Frontal cortex (tissue), 4 donors: ENCODE measurements around the gene SMNDC1. TPM values are rescaled to one million over a fixed set of nuclear protein-coding genes. Genes with fewer than 3 reads are reported as not detected.

Experiments used
- DNase-seq, 2 donors: peaks; one replicate each; pipeline ENCODE4 v3.0.0; 2012; ENCODE audit warnings: low spot score in 2 of 2
- FAIRE-seq: peaks from 2 replicates; lab custom pipeline; 2012; peaks lifted over from hg19 to GRCh38; lab: Jason Lieb, UNC
- total RNA-seq: library from RNA; depleted of rRNA; stranded (reverse); fragments of >200 nt; gene quantifications from one replicate; pipeline ENCODE4 v1.2.3, GENCODE V29; 2014
- donor health status: control.
- donor health status: control.
- donor health status: control.

The SMNDC1 gene
- total RNA-seq, 1 donor from 2014 or later = 10.6 TPM

DNA sequence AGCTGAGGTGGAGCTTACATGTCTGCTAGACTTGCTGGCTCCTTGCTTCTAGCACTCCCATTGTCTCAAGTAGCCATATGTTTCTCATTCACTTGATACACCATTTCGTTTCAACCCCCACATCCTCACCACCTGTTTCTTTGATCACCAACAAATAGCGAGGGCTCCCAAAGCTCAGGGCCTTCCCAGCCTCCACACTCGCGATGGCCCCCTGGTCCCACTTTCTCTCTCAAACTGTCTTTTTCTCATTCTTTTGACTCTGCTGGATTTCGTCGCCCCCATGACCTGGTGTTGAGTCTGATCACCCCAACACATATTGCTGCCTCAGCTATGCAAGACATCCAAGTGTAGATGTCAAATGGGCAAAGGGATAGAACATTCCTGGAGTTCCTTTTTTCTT, 26.0 kb upstream of the SMNDC1 start:
- DNase-seq (no peak), FAIRE-seq (no peak)

DNA sequence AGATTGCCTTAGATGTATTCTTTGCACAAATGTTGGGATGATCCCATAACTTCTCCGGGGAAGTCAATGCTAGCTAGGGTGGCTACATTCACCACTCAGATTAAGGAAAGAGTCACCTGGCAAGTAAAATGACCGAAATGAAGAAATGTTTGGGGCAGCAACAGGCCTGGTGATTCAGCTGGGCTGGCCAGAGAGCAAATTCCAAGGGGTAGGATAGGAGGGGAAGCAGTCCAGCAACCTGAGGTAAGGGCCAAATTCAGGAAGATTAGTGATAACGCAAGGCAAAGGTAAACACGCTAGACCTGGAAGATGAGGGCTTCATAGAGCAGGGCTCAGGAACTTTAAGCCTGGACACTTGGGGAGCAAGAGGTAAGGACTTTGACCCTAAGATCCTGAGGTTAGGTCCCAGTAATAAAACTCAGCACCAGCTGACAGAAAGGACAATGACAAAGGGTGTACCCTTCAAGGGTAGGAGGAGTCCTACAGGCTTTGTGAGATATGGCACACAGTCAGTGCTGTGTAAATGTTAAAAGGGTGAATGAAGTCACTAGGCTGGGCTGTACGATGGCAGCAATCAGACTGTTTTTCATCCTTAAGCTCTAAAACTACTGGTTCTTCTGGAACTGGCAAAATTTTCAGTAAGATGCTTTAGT, 22.7 kb upstream of the SMNDC1 start:
- DNase-seq = no peak
- FAIRE-seq = no peak

DNA sequence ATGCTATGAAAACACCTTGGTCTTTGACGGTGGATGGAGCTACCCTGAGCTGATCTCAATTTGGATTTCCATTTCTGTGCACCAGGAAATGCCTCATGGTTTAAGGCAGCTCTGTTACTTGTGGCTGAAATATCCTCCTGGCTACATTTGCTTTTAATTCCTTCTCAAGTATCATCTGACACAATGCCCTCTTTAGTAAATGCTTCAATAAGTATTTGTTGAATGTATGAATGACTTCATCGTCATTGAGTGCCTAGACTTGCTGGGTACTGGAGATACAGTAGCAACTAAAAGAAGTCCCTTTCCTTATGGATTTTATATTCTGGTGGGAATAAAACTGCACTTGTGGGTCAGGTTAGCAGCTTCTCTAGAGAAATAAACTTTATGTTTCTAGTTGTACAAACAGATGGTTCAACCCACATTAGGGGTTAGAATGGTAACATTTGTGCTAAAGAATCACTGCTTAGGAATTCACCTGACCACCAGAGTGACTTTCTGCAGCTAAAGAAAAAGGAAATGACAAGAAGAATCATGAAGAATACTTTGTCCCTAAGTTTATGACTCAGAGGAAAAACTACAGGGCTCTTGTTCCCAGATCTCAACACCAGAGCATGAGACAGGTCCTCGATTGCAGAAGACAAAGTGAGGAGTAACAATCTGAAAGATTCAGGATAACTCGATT, 21.8 kb upstream of the SMNDC1 start:
- no peak for FAIRE-seq
- no peak for DNase-seq

DNA sequence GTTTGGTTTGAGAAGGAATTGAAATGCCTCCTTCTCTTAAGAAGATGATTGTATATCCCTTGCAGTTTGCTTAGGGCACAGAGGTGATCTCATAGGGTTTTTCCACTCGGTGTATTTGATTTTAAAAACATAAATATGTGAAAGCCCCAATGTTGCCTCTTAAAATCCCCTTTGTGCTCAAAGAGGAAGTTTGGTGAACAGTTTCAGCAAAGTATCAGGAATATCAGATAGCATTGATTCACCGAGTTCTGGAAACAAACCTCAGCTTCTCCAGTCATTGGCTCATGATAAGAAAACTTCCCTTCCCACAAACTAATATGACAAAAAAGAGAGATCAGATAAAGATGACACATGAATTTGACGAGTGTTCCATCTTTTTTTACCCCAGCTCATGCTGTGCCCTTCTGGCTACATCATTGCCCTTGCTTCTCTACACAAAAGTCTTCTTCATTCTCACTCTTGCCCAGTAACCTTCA, 20.1 kb upstream of the SMNDC1 start:
- FAIRE-seq (no peak), DNase-seq (no peak)

DNA sequence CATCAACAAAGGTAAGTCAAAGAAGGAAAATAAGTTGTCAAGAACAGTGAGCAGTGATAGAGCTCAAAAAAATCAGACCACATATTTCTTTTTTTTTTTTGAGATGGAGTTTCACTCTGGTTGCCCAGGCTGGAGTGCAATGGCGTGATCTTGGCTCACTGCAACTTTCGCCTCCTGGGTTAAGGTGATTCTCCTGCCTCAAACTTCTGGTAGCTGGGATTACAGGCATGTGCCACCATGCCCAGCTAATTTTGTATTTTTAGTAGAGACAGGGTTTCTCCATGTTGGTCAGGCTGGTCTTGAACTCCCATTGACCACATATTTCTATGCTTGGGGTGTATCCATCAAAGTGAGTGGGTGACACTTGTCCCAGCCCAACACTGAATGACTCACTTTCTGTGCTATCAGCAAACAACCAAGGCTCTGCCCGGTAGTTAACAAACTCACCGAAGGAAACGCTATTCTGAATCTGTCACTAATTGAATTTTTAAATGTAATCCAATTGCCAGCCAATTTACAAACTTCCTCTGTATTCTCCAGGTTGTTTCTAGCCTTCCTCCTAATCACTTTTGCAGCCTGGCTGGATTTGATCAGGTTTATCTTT, 19.6 kb upstream of the SMNDC1 start:
- DNase-seq = no peak
- FAIRE-seq = no peak

DNA sequence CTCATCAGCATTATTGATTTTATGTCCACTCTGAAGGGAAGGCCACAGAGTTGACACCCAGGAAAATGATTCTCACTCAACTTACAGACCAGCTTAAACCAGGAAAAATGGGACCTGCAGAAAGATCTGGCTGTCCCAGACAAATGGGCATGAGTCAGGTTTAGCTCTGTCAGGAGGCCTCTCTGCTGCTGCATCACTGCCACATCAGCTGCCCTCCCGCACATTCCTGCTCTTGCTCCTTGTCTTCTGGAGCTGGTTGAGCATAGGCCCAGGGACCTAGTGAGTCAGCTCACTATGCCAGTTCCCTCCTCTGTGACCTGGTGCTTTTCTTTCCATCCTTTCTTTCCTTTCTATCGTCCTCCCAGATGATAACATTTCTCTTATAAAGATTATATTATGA, 18.8 kb upstream of the SMNDC1 start:
- FAIRE-seq (no peak), DNase-seq (no peak)

DNA sequence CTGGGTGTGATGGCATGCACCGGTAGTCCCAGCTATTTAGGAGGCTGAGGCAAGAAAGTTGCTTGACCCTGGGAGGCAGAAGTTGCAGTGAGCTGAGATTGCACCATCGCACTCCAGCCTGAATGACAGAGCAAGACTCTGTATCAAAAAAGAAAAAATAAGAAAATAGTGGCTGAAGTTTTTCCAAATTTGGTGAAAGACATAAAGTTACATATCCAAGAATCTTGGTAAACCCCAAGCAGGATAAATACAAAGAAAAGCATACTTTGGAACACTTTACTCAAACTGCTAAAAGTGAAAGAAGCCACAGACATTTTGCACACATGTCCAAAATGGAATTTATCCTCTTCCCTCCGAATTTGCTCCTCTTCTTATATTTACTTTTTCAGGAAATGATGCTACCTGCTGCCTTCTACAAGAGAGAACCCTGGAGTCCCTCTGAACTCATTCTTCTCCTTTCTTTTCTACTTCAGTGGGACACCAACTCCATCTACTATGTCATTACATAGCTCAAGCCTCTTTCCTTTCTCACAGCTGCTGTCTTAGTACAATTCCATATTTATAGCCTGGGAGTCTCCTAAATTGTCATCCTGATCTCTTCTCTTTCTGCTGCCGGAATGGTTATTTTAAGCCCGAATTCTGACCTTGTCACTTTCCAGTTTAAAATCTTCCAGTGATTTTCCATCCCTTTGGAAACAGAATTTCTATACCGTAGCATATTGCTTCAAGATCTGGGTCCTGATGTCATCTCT, 17.3 kb upstream of the SMNDC1 start:
- DNase-seq (no peak), FAIRE-seq (no peak)

DNA sequence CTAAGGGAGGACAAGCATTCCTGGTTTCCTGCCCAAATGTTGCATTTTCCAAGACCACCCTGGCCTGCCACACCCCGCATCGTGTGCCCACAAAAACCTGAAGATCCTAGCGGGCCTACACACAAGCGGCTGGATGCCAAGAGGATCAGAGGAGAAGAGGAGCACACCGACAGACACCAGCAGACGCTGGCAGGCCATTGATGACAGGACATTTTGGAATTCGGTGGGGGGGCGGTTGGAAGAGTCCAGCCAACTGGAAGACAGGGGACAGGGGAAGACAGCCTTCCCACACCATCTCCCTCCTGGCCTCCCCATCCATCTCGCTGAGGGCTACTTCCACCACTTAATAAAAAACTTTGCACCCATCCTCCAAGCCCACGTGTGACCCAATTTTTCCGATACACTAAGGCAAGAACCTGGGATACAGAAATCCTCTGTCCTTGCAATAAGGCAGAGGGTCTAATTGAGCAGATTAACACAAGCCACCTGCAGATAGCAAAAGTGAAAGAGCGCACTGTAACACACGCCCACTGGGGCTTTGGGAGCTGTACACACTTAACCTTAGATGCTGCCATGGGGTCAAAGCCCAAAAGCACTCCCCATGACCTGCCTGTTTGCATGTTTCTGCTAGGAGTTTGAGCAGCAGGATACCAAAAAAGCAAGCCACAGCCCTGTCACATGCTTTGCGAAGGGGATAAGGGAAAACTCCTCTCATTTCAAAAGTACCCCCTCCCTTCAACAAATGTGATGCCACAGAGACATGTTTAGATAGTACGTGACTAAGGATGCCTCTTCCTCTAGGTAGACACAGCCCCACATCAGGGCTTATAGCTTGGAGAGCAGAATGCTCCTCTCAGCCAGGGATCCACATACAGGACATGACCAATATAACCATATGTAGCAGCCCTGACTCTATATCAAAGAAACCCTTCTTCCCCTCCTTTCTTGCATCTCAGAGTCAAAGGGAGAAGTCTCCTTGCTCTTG, 13.4 kb upstream of the SMNDC1 start:
- DNase-seq (no peak), FAIRE-seq (no peak)

DNA sequence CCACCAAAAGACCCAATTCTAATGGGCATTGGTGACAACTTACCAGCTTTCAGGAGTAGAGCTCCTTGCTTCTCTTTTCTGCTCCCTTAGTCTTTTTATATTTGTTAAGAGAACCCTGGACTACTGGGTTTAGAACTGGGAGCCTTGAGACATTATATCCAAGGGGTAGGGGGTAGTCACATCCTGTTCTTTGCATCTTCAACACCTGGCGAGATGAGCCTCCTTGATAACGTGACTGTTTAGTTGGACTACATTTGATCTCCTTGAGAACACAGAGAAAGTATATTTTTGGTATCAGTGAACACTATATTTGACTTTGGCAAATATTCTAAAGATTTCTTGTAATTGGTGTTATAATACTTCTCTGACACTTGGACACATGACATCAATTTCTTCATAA, 9.0 kb upstream of the SMNDC1 start:
- no peak for FAIRE-seq
- no peak for DNase-seq

DNA sequence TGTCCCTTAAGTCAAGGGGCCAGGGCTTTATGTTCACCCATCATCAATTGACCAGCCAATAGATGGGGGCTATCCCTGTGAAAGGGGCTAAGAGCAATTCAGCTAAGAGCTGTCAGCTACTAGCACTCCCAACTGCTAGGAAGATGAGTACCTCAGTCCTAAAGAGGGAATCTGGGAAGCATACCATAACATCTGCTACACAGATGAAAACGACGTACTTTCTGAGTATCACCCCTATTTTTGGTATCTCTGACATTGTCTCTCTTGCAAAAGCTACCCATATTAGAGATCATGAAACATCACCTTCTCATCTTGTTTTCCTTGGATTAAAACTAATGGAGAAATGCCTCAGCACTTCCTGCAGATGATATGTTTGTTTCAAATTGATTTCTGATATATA, 7.5 kb upstream of the SMNDC1 start:
- DNase-seq (no peak), FAIRE-seq (no peak)

DNA sequence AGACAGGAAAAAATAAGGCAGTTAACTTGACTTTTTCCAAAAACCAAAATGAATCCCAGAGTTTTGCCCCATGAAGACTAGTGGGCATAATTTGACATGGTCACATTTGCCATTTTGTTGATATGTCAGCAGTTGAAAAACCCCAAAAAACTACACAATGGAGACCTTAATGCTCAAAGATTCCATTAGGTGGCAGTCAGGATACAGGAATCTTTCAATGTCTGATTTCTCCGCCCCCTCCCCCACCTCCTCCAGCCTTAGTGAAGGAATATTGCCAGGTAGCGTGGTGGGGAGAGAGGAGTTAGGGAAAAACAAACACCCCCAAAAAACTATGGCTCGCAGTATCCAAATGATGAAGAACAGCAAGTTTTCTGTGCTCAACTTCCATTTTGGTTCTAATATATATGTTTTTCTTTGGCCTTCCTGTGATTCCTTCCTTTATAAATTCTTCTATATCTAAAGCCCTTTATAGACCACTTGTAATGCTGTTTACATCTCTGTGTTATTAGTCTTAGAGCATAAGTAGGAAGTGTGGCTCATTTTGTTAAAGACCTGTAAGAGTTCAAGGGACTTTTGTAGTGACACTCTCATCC, 6.7 kb upstream of the SMNDC1 start:
- DNase-seq (peak in 1 of 2 donors; percentile 54), FAIRE-seq (no peak)

DNA sequence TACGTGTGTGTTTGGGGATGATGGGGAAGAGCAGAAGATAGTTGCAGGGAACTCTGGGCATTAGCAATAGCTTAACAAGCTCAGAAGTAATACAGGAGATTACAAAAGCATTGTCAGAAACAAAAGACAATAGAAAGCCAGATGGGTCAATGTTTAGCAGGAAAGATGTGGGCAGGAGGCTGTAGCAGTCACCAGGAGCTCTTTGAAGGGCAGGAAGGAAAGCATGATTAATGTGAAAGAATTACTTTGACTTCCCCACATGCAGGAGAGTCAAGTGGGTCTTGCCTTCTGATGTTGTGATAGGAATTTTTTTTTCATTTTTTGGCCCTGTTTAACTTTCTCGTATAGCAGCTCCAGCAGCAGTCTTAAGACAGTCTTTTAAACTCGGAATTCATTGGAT, 6.0 kb upstream of the SMNDC1 start:
- DNase-seq (no peak), FAIRE-seq (no peak)

DNA sequence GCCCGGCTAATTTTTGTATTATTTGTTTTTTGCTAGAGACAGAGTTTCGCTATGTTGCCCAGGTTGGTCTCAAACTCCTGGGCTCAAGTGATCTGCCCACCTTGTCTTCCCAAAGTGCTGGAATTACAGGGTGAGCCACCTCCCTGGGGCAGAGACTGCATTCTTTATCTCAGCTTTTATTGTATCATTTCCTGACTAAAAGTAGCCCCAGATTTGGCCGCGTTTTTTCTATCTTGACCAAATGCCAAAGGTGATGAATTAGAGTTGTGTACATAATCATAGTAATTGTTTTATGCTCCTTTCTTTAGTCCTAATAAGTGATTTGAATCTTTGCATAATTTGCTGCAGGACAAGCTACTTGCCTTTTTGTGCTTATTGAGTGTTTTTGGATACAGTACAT, 3.1 kb upstream of the SMNDC1 start:
- no peak for FAIRE-seq
- no peak for DNase-seq

DNA sequence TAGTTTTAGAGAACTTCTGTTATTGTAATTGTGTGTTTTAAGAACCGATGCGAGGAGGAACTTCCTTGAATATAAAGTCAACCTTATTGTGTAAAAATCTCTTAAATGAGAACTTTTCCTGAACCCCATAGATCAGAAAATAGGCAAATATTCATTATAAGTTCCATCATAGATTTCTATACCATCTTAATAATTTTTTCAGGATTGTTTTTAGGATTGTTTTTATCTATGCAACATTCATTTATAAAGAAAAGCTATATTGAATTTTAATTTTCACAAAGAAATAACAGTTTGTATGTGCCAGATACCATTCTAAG, 1.7 kb upstream of the SMNDC1 start:
- FAIRE-seq (peak; percentile 23), DNase-seq (no peak)

DNA sequence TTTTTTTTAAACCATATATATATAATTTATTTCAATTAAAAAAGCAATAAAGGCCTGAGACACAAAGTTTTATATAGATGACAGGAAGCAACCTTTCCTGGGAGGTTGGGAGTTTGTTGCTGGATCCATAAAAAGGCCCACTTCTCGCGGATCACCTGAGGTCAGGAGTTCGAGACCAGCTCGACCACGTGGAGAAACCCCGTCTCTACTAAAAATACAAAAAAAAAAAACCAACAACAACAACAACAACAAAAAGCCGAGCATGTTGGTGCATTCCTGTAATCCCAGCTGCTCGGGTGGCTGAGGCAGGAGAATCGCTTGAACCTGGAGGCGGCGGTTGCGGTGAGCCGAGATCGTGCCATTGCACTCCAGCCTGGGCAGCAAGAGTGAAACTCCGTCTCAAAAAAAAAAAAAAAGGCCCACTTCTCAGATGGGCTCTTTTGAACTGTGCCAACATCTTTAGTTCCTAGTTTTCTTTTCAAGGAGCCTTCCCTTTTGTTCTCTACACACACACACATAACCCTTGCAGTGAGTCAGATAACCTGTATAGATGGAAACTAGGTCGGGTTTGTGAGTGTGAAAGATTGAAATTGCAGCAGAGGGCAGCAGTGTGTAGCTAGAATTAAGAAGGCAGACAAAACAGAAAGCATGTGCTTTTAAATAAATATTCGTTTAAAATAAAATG, 1.2 kb upstream of the SMNDC1 start:
- no peak for FAIRE-seq
- DNase-seq = peak in 1 of 2 donors; percentile 41

DNA sequence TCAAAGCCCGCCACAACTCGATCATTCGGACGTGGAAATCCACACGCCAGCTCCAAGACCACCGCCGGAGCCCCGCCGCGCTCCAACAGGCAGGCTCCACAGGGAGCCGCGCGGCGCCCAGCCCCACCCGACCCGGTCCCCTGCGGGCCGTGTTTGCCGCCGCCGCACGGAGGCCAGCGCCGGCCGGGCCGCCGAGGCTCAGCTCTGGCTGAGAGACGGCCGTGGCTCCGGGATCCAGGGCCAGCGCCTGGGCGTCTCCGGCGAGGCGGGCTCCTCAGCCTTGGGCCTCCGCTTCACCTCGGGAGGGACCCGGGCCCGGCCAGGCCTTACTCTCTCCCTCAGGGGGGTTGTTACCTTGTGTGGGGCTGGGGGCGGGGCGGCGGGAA, 333 bp downstream of the SMNDC1 start:
- FAIRE-seq = no peak

DNA sequence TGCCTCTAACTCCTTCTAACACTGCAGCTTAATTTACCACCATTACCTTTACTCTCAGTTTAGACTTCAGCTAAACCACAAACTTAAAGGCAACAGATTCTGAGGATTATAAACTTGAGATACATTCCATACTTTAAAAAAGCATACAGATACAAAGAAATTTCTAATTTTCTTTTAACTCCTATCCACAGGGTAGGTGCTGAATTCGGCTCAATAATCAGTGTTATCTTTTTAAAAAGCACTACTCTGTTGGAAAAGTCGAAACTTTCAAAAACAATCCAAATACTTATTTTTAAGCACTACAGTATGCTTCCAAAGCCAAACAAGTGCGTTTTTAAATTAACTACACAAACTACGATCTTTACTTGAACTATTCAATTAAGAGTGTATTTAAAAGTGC, 1.0 kb downstream of the SMNDC1 start:
- FAIRE-seq = no peak

More for the DNA sequence above, 333 bp downstream of the SMNDC1 start:
- DNase-seq = peak in 1 of 2 donors; percentile 57

DNA sequence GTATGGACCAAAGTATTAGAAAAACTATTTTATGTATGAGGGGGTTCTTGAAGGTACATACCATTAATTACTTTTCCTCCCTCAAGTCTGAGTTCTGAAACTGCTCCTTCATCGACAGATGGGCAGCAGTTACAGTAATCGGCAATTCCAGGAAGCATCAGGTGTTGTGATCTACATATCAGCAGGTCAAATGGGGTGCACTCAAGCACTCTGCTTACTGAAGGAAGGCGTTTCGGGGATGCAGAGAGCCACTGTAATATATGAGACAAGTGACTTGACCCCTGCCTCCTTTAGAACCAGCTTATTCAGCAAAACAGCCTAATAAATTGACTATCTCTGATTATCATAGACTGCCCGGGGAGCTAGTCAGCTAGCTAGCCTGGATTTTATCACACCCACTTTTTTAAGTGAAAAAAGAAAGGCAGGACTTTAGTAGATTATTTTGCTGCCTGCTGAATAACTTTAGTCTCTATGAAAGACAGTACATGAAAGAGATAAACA, 4.2 kb downstream of the SMNDC1 start:
- DNase-seq (no peak), FAIRE-seq (no peak)

More for the DNA sequence above, 1.0 kb downstream of the SMNDC1 start:
- no peak for DNase-seq
